ENCODE measurements around the gene GLT1D1. TPM values are rescaled to one million over a fixed set of nuclear protein-coding genes. Genes with fewer than 3 reads are reported as not detected.

The GLT1D1 gene
- total RNA-seq, 1 donor from 2014 or later: 6.5 TPM

DNA sequence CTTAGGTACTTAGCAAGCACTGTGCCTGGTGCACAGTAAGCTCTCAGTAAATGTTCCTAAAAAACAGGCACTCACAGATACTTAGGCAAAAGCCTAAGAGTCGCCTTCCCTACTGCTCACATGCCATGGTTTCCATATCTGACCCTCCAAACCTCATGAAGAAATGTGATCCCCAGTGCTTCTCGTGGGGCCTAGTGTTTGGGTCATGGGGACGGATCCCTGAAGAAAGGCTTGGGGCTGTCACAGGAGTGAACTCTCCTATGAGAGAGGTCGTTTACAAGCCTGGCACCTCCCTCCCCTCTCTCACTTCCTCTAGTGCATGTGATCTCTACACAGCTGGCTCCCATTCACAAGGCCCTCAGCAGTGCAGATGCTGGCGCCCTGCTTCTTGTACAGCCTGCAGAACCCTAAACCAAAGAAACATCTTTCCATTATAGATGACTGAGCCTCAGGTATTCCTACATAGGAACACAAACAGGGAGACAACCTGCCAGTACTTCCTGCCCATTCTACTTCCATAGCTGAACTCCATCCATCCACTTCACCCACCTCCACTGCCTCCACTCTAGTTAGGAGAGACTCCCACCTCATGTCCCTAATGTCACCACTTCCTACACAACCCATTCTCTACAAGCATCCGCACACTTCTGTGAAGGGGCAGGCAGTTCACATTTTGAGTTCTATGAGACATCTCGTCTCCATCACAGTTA lies 32.4 kb upstream of the GLT1D1 start:
- Mint-ChIP-seq H3K36me3 (ENCODE audit: insufficient read depth) (peaks cover 12% of the 10 kb centered on the region), H3K27me3 (no peaks in the 10 kb centered on the region), H3K9me3 (ENCODE audit: low read depth) (no peaks in the 10 kb centered on the region), H3K4me3 (ENCODE audit: low read depth) (no peak overlapping the region), H3K27ac (no peak overlapping the region), H3K4me1 (ENCODE audit: low read depth) (peaks cover 36% of the 10 kb centered on the region)
- DNase-seq (ENCODE audit: low spot score, unreplicated experiment): no peak
- TF ChIP-seq, protein P1, sequence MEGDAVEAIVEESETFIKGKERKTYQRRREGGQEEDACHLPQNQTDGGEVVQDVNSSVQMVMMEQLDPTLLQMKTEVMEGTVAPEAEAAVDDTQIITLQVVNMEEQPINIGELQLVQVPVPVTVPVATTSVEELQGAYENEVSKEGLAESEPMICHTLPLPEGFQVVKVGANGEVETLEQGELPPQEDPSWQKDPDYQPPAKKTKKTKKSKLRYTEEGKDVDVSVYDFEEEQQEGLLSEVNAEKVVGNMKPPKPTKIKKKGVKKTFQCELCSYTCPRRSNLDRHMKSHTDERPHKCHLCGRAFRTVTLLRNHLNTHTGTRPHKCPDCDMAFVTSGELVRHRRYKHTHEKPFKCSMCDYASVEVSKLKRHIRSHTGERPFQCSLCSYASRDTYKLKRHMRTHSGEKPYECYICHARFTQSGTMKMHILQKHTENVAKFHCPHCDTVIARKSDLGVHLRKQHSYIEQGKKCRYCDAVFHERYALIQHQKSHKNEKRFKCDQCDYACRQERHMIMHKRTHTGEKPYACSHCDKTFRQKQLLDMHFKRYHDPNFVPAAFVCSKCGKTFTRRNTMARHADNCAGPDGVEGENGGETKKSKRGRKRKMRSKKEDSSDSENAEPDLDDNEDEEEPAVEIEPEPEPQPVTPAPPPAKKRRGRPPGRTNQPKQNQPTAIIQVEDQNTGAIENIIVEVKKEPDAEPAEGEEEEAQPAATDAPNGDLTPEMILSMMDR (IDR thresholded peaks at IDR 0.05; ENCODE audit: unreplicated experiment): no peak

DNA sequence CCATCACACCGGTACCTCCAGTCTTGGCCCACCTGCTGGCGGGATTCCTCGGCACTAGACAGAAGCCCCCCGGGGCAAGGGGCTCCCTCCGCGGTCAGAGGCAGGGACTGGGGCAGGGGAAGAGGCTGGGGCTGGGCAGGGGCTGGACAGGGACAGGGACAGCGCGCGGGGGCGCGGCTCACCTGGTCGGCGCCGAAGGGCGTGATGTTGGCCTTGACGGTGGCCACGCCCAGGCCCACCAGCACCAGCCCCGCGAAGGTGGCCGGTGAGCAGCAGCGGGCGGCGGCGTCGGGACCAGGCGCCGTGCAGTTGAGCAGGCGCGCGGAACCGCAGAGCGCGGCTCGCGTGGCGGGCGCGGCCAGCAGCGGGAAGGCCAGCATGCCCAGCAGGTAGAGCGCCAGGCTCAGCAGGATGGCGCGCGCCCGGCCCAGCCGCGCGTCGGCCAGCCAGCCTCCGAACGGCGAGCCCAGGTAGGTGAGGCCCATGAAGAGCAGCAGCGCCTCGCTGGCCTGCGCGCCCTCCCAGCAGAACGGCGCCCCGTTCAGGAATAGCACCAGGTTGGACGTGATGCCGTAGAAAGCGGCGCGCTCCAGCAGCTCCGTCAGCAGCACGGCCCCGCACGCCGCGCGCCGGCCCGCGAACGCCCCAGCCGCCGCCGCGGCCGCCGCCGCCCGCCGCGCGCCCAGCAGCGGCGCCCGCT lies 29.9 kb upstream of the GLT1D1 start:
- no peaks in the 10 kb centered on the region for H3K27me3 Mint-ChIP-seq
- TF ChIP-seq, protein P1 (IDR thresholded peaks at IDR 0.05; ENCODE audit: unreplicated experiment): peak; percentile 12
- peaks cover 20% of the 10 kb centered on the region for H3K4me1 Mint-ChIP-seq (ENCODE audit: low read depth)
- H3K27ac Mint-ChIP-seq: peak overlapping the region; percentile 97
- H3K36me3 Mint-ChIP-seq (ENCODE audit: insufficient read depth): peaks cover 12% of the 10 kb centered on the region
- DNase-seq (ENCODE audit: low spot score, unreplicated experiment): peak; percentile 47
- peak overlapping the region; percentile 89 for H3K4me3 Mint-ChIP-seq (ENCODE audit: low read depth)
- no peaks in the 10 kb centered on the region for H3K9me3 Mint-ChIP-seq (ENCODE audit: low read depth)

DNA sequence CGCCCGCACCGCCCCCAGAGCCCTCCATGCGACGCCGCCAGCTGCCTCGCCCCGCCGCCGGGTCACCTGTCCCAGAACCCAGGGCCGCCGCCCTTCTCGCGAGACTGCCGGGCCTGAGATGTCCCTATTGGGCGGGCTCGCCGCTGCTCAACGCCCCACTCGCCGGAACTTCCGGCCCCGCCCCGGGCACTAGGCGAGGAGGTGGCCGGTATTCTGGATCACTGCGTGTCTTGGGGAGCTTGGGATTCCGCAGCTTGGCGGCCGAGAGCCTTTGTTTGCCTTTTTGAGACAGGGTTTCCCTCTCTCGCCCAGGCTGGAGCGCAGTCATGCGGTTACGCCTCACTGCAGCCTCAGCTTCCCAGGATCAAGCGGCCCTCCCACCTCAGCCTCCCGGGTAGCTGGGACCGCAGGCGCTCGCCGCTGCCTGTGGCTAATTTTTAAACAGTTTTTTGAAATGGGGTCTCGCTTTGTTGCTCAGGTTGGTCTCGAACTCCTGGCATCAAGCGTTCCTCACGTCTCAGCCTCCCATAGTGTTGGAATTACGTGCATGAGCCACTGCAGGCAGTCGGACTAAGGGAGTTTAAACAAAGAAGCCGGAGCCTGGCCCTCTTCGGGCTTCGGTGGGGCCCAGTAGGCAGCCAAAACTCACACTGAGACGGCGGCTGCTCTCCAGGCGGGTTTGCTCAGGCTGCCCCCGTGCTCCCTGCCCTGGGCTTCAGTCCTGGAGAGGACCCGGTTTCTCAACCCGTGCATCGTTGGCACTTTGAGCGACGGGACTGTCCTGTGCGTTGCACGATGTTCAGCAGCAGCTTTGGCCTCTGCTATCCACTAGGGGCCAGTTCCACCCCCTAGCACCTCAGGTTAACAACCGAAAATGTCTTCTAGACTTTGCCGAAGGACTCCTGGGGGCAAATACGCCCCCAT lies 29.1 kb upstream of the GLT1D1 start, which contains the start of gene SLC15A4:
Gene SLC15A4 (minus strand): TSS at position 43 of the 924 bp plus-strand sequence. CDS start 15 bp downstream, at position 28.
- H3K4me3 Mint-ChIP-seq (ENCODE audit: low read depth): peak within 1 kb of the TSS; percentile 89
- no peaks in the 10 kb centered on the region for H3K9me3 Mint-ChIP-seq (ENCODE audit: low read depth)
- TF ChIP-seq, protein P1 (IDR thresholded peaks at IDR 0.05; ENCODE audit: unreplicated experiment): peak; percentile 22
- peaks cover 16% of the 10 kb centered on the region for H3K4me1 Mint-ChIP-seq (ENCODE audit: low read depth)
- peak within 1 kb of the TSS; percentile 97 for H3K27ac Mint-ChIP-seq
- H3K36me3 Mint-ChIP-seq (ENCODE audit: insufficient read depth): peaks cover 14% of the 10 kb centered on the region
- DNase-seq (ENCODE audit: low spot score, unreplicated experiment): peak; percentile 95
- H3K27me3 Mint-ChIP-seq: no peaks in the 10 kb centered on the region

DNA sequence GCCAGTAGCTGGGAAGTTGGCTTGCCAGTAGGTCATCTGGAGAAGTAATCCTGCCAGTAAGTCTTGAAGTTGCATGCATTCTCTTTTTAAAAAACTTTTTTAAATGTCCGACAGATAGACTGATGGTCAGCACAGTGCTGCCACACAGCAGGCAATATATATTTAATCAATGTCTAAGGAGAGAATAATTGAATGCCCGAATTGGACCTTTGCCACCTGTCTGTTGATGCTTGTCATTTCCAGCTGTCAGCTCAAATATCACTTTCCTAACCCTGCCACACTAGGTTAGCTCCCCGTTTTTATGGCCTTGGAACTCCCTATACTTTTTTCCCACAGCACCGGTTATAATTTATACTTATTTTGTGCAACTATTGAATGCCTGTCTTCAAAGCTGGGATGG lies 27.4 kb upstream of the GLT1D1 start:
- H3K4me3 Mint-ChIP-seq (ENCODE audit: low read depth): peak overlapping the region; percentile 19
- peaks cover 14% of the 10 kb centered on the region for H3K4me1 Mint-ChIP-seq (ENCODE audit: low read depth)
- H3K27me3 Mint-ChIP-seq: no peaks in the 10 kb centered on the region
- peaks cover 13% of the 10 kb centered on the region for H3K36me3 Mint-ChIP-seq (ENCODE audit: insufficient read depth)
- DNase-seq (ENCODE audit: low spot score, unreplicated experiment): no peak
- no peaks in the 10 kb centered on the region for H3K9me3 Mint-ChIP-seq (ENCODE audit: low read depth)
- TF ChIP-seq, protein P1 (IDR thresholded peaks at IDR 0.05; ENCODE audit: unreplicated experiment): no peak
- no peak overlapping the region for H3K27ac Mint-ChIP-seq

DNA sequence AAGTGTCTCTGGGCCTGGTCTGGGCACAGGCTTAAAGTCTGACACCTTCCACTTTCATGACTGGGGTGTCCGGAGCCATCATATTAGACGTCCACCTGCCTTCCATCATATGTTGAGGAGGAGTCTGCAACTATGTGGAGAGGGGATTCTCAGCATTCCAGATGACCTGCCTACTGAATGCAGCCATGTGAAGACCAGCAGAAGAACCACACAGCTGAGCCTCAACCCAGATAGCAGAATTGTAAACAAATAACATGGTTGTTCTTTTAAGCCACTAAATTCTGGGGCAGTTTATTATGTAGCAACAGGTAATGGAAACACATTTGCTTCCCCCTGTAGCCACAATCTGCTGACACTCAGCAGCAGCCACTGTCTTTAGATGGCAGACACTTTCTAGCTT lies 25.6 kb upstream of the GLT1D1 start:
- Mint-ChIP-seq H3K27ac (no peak overlapping the region), H3K4me1 (ENCODE audit: low read depth) (peaks cover 7% of the 10 kb centered on the region), H3K9me3 (ENCODE audit: low read depth) (no peaks in the 10 kb centered on the region), H3K27me3 (no peaks in the 10 kb centered on the region), H3K36me3 (ENCODE audit: insufficient read depth) (peaks cover 2% of the 10 kb centered on the region), H3K4me3 (ENCODE audit: low read depth) (no peak overlapping the region)
- TF ChIP-seq, protein P1 (IDR thresholded peaks at IDR 0.05; ENCODE audit: unreplicated experiment): no peak
- no peak for DNase-seq (ENCODE audit: low spot score, unreplicated experiment)

All from progenitor cell of endocrine pancreas (in vitro differentiated cells).